Naive thymus-derived CD4-positive, alpha-beta T cell (primary cell): ENCODE measurements around the gene HSPBP1. TPM values are rescaled to one million over a fixed set of nuclear protein-coding genes. Genes with fewer than 3 reads are reported as not detected.
"Not testable (repeated sequence)": the region's sequence is repeated elsewhere in the genome, so short reads cannot be mapped to it uniquely, and the experiment has no call there.

Experiments
- ATAC-seq: fragments of 150-1000 bp; cut with Tn5 transposase; 2 replicates; pipeline ENCODE4 v1.10.0; 2021; ENCODE audit warnings: mild to moderate bottlenecking, moderate library complexity
- CTCF ChIA-PET: fragments of 350-600 bp; sonication (Branson Sonifier 250); formaldehyde crosslinking; loops from one replicate; lab custom pipeline; 2021; ENCODE audit warnings: antibody characterized with exemption; lab: Charles Lee
- POLR2A ChIA-PET: fragments of 350-600 bp; sonication (Branson Sonifier 250); formaldehyde crosslinking; loops from one replicate; lab custom pipeline; 2021; ENCODE audit warnings: antibody characterized with exemption, inconsistent platforms; lab: Charles Lee
- DNase-seq, 9 donors: peaks; one replicate each; pipeline versions ENCODE4 v3.0.0 to v3.0.0-alpha.2; 2020 to 2022; ENCODE audit warnings: mixed read lengths in 1 of 9
- H3K27ac ChIP-seq: one replicate; pipeline ENCODE4 v1.7.0; 2013; ENCODE audit warnings: mild to moderate bottlenecking, low read depth, low read length, moderate library complexity
- H3K27me3 ChIP-seq, 2 donors: one replicate each; pipeline ENCODE4 v1.7.0; 2013; ENCODE audit warnings: low read length in 2 of 2, mild to moderate bottlenecking in 2 of 2, moderate library complexity in 2 of 2; ENCODE audit not compliant: control insufficient read depth in 2 of 2, insufficient read depth in 2 of 2
- H3K36me3 ChIP-seq, 3 experiments: 1 replicate in 2 of 3; 2 replicates in 1 of 3; pipeline ENCODE4 v1.7.0; 2013; ENCODE audit warnings: low read length in 3 of 3, mild to moderate bottlenecking in 3 of 3, moderate library complexity in 1 of 3; ENCODE audit not compliant: insufficient read depth in 3 of 3, control insufficient read depth in 2 of 3
- H3K4me1 ChIP-seq, 2 donors: one replicate each; pipeline ENCODE4 v1.7.0; 2013; ENCODE audit warnings: low read length in 2 of 2, mild to moderate bottlenecking in 2 of 2, moderate library complexity in 1 of 2; ENCODE audit not compliant: control insufficient read depth in 2 of 2, insufficient read depth in 2 of 2
- H3K4me3 ChIP-seq: 2 replicates; pipeline ENCODE4 v1.7.0; 2013; ENCODE audit warnings: mild to moderate bottlenecking, low read length
- H3K9me3 ChIP-seq, 3 experiments: 1 replicate in 2 of 3; 2 replicates in 1 of 3; pipeline ENCODE4 v1.7.0; 2013; ENCODE audit warnings: low read length in 3 of 3; ENCODE audit not compliant: control insufficient read depth in 2 of 3
- H3K27ac Mint-ChIP-seq, 9 donors: one replicate each; pipeline ENCODE4 v1.8.0; 2020 to 2022; ENCODE audit warnings: mixed read lengths in 9 of 9, mild to moderate bottlenecking in 8 of 9, moderate library complexity in 5 of 9, inconsistent platforms in 2 of 9
- H3K27me3 Mint-ChIP-seq, 5 donors: one replicate each; pipeline ENCODE4 v1.8.0; 2021 to 2022; ENCODE audit warnings: mixed read lengths in 5 of 5, mild to moderate bottlenecking in 1 of 5
- H3K36me3 Mint-ChIP-seq, 5 donors: one replicate each; pipeline ENCODE4 v1.8.0; 2020 to 2022; ENCODE audit warnings: mixed read lengths in 5 of 5, mild to moderate bottlenecking in 3 of 5, inconsistent platforms in 1 of 5
- H3K4me1 Mint-ChIP-seq, 7 donors: one replicate each; pipeline ENCODE4 v1.8.0; 2020 to 2022; ENCODE audit warnings: mixed read lengths in 7 of 7, mild to moderate bottlenecking in 3 of 7, inconsistent platforms in 1 of 7
- H3K4me3 Mint-ChIP-seq, 10 donors: one replicate each; pipeline ENCODE4 v1.8.0; 2020 to 2022; ENCODE audit warnings: mild to moderate bottlenecking in 10 of 10, mixed read lengths in 10 of 10, moderate library complexity in 6 of 10, inconsistent platforms in 2 of 10
- H3K9me3 Mint-ChIP-seq, 11 donors: one replicate each; pipeline ENCODE4 v1.8.0; 2020 to 2022; ENCODE audit warnings: mixed read lengths in 11 of 11, mild to moderate bottlenecking in 4 of 11, inconsistent platforms in 1 of 11, moderate library complexity in 1 of 11
- intact Hi-C, 2 donors: fragments of 100-400 bp; cut with micrococcal nuclease; formaldehyde crosslinking; loops; one replicate each; pipeline ENCODE4 v1.15.1; 2023
- polyA plus RNA-seq, 2 donors: library from polyadenylated mRNA; unstranded; fragments of 300-500 nt; fragmentation: Illumina TruSeq; gene quantifications; one replicate each; pipeline ENCODE4 v1.2.3, GENCODE V29; 2021
- total RNA-seq, 6 experiments: library from RNA in 5 of 6; stranded (reverse) in 5 of 6; gene quantifications; 1 replicate in 5 of 6; 2 replicates in 1 of 6; pipeline ENCODE4 v1.2.3 and lab custom pipeline; 2021 to 2026

The HSPBP1 gene
- total and polyA plus RNA-seq, 7 experiments from 2014 or later, result 15.0 to 44.7 (median 19.2) TPM

DNA sequence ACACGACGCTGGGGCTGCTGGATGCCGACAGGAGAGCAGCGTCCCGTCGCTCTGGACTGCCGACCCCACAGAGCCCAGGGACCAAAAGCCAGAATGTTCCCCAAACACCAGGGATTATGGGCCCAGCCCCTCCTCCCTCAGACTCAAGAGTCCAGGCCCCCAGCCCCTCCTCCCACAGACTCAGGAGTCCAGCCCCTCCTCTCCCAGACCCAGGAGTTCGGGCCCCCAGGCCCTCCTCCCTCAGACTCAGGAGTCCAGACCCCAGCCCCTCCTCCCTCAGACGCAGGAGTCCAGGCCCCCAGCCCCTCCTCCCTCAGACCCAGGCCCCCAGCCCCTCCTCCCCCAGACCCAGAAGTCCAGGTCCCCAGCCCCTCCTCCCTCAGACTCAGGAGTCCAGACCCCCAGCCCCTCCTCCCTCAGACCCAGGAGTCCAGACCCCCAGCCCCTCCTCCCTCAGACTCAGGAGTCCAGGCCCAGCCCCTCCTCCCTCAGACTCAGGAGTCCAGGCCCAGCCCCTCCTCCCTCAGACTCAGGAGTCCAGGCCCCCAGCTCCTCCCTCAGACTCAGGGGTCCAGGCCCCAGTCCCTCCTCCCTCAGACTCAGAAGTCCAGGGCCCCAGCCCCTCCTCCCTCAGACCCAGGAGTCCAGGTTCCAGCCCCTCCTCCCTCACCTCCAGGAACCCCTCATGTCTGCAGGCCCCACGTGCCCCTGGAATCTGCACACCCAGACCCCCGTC is 55.1 kb downstream of the HSPBP1 start:
- H3K27ac Mint-ChIP-seq, result peak overlapping the region in 2 of 9 donors; percentile 33 to 74
- H3K4me1 ChIP-seq, H3K27me3 Mint-ChIP-seq, H3K4me1 Mint-ChIP-seq, H3K27ac ChIP-seq, DNase-seq, POLR2A ChIA-PET, intact Hi-C loops, H3K27me3 ChIP-seq, H3K4me3 Mint-ChIP-seq, H3K4me3 ChIP-seq, CTCF ChIA-PET, H3K9me3 ChIP-seq, ATAC-seq: not testable (repeated sequence)
- peaks cover 0 to 28% (median 23%) of the 10 kb centered on the region in 5 donors for H3K36me3 Mint-ChIP-seq
- H3K36me3 ChIP-seq, result peaks cover 0 to 52% (median 9%) of the 10 kb centered on the region in 3 experiments
- H3K9me3 Mint-ChIP-seq, result peaks cover 0 to 12% (median 4%) of the 10 kb centered on the region in 11 donors

DNA sequence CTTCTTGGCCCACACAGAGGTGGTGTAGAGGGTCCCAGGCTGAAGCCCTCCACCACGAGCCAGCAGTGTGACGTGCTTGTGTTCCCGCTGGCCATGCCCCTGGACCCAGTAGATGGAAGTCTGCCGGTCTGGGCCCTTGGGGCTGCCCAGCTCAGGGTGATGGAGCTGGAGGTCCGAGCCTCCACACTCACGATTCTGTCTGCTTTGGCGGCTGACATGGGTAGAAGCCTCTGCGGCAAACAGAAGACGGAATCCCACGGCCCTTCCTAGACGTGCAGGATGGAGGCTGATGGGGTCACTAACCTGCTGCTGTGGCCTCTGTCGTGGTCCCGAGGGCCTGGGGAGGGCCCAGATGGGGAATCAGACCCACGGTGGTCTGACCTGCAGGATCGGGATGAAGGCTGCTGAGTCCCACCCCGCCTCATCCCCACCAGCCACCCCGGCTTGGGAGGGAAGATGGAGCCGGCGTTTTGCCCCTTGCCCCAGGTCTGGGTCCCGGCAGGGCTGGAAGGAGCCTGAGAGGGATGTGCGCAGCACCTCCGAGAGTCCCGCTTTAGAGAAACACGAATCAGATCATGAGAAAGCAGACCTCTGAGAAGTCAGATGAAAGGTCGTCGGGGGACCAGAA is 55.8 kb downstream of the HSPBP1 start:
- no peaks in the 10 kb centered on the region for H3K4me1 ChIP-seq
- H3K4me3 Mint-ChIP-seq, result no peak overlapping the region
- peak overlapping the region in 1 of 9 donors; percentile 43 for H3K27ac Mint-ChIP-seq
- intact Hi-C loops, result no loop called here
- peaks cover 0 to 4% (median 0%) of the 10 kb centered on the region in 3 experiments for H3K9me3 ChIP-seq
- no peaks in the 10 kb centered on the region for H3K27me3 Mint-ChIP-seq
- H3K9me3 Mint-ChIP-seq, result peaks cover 0 to 12% (median 4%) of the 10 kb centered on the region in 11 donors
- no peak for DNase-seq
- no peak for ATAC-seq
- peaks cover 0 to 45% (median 4%) of the 10 kb centered on the region in 3 experiments for H3K36me3 ChIP-seq
- no peak overlapping the region for H3K27ac ChIP-seq
- CTCF ChIA-PET, result no interaction called here
- H3K4me3 ChIP-seq, result no peak overlapping the region
- H3K27me3 ChIP-seq, result no peaks in the 10 kb centered on the region
- POLR2A ChIA-PET, result no interaction called here
- peaks cover 0 to 6% (median 3%) of the 10 kb centered on the region in 7 donors for H3K4me1 Mint-ChIP-seq
- H3K36me3 Mint-ChIP-seq, result peaks cover 0 to 28% (median 23%) of the 10 kb centered on the region in 5 donors

DNA sequence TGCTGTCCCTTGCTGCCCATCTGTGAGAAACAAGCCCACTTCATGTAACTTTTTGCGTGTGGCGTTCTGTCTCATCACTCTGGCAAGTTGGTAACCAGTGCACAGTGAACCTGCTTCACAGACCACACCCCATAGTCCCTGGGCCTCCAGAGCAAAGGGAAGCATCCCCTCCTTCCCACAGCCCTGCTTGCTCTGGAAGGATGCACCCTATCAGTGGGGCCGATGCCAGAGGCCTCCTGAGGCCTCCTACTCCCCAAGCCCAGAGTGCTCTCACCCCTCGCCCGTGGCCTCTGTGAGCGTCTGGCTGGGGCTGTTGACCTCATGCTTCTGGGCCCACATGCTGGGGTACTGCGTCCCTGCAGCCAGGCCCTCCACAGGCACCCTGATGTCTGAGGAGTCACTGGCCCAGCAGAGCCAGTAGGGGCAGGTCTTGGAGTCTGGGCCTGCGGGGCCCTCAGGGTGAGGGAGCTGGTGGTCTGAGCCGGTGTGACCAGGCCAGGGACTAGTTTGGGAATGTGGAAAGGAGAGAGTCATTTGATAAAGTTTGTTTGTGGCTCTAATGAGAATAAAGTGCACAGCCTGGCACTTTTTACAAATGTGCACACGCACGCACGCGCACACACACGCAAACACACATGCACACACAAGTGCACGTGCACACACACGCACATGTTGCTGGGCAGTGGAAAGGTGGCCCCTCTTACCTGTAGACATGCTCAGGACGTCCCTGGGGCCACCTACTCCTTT is 56.4 kb downstream of the HSPBP1 start:
- DNase-seq (no peak), ATAC-seq (no peak)
- Mint-ChIP-seq H3K4me3 (no peak overlapping the region), H3K9me3 (peaks cover 0 to 12% (median 4%) of the 10 kb centered on the region in 11 donors), H3K27ac (no peak overlapping the region), H3K4me1 (peaks cover 0 to 6% (median 3%) of the 10 kb centered on the region in 7 donors), H3K36me3 (peaks cover 0 to 28% (median 23%) of the 10 kb centered on the region in 5 donors), H3K27me3 (no peaks in the 10 kb centered on the region)
- Histone ChIP-seq H3K4me3 (no peak overlapping the region), H3K27me3 (no peaks in the 10 kb centered on the region), H3K36me3 (peaks cover 0 to 38% (median 4%) of the 10 kb centered on the region in 3 experiments), H3K9me3 (peaks cover 0 to 4% (median 0%) of the 10 kb centered on the region in 3 experiments), H3K27ac (no peak overlapping the region), H3K4me1 (no peaks in the 10 kb centered on the region)
- intact Hi-C loops, result no loop called here
- ChIA-PET CTCF (no interaction called here), POLR2A (no interaction called here)

DNA sequence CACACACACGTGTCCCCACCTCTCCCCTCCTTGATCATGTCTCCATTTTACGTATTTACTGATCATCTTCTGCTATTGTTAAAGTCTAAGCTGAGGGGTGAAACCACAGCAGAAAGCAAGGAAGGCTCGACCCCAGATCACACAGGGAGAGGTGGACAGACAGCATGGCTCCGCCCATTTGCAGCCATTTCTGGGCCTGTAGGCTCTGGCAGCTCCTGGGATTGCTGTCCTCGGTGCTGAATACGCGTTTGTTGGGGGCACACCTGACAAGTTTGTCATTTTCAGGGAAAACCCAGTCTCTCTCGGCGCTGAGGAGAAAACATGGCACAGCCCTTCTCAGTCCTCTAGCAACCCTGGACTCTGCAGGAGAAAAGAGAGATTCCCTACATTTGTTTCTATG is 59.4 kb downstream of the HSPBP1 start:
- Mint-ChIP-seq H3K4me3 (no peak overlapping the region), H3K4me1 (peaks cover 9 to 19% (median 12%) of the 10 kb centered on the region in 7 donors), H3K36me3 (peaks cover 2 to 19% (median 16%) of the 10 kb centered on the region in 5 donors), H3K27ac (no peak overlapping the region), H3K9me3 (peaks cover 3 to 24% (median 8%) of the 10 kb centered on the region in 11 donors), H3K27me3 (peaks cover 5 to 11% (median 7%) of the 10 kb centered on the region in 5 donors)
- ChIA-PET CTCF (no interaction called here), POLR2A (no interaction called here)
- no peak for DNase-seq
- Histone ChIP-seq H3K9me3 (peaks cover 0 to 4% (median 0%) of the 10 kb centered on the region in 3 experiments), H3K36me3 (peaks cover 0 to 12% (median 0%) of the 10 kb centered on the region in 3 experiments), H3K27me3 (no peaks in the 10 kb centered on the region), H3K4me3 (no peak overlapping the region), H3K27ac (no peak overlapping the region), H3K4me1 (peaks cover 0 to 10% of the 10 kb centered on the region in 2 donors)
- intact Hi-C loops, result loop anchor here in 1 of 2 donors (2.0 kb wide), 1 partner anchor 34 kb away; no protein-coding TSS in a partner anchor
- no peak for ATAC-seq

DNA sequence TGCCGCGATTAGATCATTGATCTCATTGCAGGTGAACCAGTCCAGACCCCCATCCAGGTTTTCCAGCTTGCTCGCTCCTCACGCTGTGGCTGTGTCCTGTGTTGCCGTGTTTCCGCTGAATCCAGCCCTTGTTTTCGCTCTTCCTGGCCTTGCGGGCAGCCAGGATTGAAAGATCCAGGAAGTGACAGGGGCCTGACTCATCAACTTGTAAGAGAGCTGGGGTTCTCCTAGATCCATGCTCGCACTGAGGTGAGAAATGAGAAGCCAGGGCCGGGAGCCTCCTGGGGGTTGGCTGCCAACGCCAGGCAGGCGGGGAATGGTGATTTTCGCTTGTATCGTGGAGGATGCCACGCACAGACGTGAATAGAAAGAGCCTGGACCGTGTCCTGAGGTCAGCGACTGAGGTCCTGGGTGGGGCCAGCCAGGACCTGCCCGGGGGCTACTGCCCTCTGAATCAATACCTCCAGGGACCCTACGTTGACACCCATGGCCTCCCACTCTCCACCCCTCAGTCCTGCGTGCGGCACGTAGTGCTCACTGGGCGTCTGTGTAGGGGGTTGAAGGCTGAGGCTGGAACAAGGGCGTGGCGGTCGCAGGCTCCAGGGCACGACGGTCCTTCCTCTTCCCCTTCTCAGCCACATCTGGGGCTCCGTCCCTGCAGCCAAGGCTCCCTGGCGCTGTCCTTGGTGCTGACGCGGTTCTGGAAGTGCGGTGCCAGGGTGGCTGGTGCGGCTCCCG is 63.3 kb downstream of the HSPBP1 start:
- ATAC-seq (peak; percentile 80), DNase-seq (peak in 8 of 9 donors; percentile 10 to 69 (median 32))
- Histone ChIP-seq H3K27me3 (no peaks in the 10 kb centered on the region), H3K36me3 (no peaks in the 10 kb centered on the region), H3K4me1 (peaks cover 0 to 10% of the 10 kb centered on the region in 2 donors), H3K9me3 (peaks cover 0 to 12% (median 0%) of the 10 kb centered on the region in 3 experiments), H3K4me3 (no peak overlapping the region), H3K27ac (no peak overlapping the region)
- CTCF ChIA-PET, result no interaction called here
- H3K36me3 Mint-ChIP-seq, result peaks cover 5 to 18% (median 13%) of the 10 kb centered on the region in 5 donors
- H3K4me1 Mint-ChIP-seq, result peaks cover 11 to 18% (median 12%) of the 10 kb centered on the region in 7 donors
- POLR2A ChIA-PET, result interaction anchor here (0.5 kb wide), 1 partner anchor 27 kb away, joined by 4 read pairs; no protein-coding TSS in a partner anchor
- peaks cover 9 to 48% (median 17%) of the 10 kb centered on the region in 11 donors for H3K9me3 Mint-ChIP-seq
- H3K27ac Mint-ChIP-seq, result peak overlapping the region in 2 of 9 donors; percentile 55 to 62
- peaks cover 5 to 31% (median 29%) of the 10 kb centered on the region in 5 donors for H3K27me3 Mint-ChIP-seq
- intact Hi-C loops, result loop anchor here (1.0 to 5.0 kb wide), 3 partner anchors 37 to 41 kb away; partner anchors contain the start of gene PPP6R1 (in 1 of the 2)
- peak overlapping the region in 7 of 10 donors; percentile 16 to 66 (median 35) for H3K4me3 Mint-ChIP-seq
